22Rv1 (cell line): ENCODE measurements around the gene MEF2C.

ENCODE experiments used
- H3K27ac ChIP-seq: fragments of 450-650 bp; 2 replicates; pipeline ENCODE4 v1.5.1; 2017
- ZFX ChIP-seq: fragments of 450-650 bp; IDR thresholded peaks from 2 replicates; pipeline ENCODE4 v1.6.1; 2017; ENCODE audit warnings: antibody characterized with exemption, borderline replicate concordance
- TF ChIP-seq, protein P1 (sequence below): fragments of 450-650 bp; IDR thresholded peaks from 2 replicates; pipeline ENCODE4 v1.5.1; 2017; ENCODE audit warnings: mild to moderate bottlenecking

The MEF2C gene

GRCh38 chr5:88674356-88675167 lies 208.4 kb downstream of the MEF2C start:
- TF ChIP-seq, protein P1, sequence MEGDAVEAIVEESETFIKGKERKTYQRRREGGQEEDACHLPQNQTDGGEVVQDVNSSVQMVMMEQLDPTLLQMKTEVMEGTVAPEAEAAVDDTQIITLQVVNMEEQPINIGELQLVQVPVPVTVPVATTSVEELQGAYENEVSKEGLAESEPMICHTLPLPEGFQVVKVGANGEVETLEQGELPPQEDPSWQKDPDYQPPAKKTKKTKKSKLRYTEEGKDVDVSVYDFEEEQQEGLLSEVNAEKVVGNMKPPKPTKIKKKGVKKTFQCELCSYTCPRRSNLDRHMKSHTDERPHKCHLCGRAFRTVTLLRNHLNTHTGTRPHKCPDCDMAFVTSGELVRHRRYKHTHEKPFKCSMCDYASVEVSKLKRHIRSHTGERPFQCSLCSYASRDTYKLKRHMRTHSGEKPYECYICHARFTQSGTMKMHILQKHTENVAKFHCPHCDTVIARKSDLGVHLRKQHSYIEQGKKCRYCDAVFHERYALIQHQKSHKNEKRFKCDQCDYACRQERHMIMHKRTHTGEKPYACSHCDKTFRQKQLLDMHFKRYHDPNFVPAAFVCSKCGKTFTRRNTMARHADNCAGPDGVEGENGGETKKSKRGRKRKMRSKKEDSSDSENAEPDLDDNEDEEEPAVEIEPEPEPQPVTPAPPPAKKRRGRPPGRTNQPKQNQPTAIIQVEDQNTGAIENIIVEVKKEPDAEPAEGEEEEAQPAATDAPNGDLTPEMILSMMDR, result no peak
- no peak for TF ChIP-seq ZFX
- peak overlapping the region; percentile 77 for H3K27ac ChIP-seq

GRCh38 chr5:88673253-88674105 lies 209.5 kb downstream of the MEF2C start:
- no peak overlapping the region for H3K27ac ChIP-seq
- TF ChIP-seq, protein P1, result no peak
- no peak for TF ChIP-seq ZFX

GRCh38 chr5:88672644-88673252 lies 210.2 kb downstream of the MEF2C start:
- H3K27ac ChIP-seq, result no peak overlapping the region
- no peak for TF ChIP-seq ZFX

DNA sequence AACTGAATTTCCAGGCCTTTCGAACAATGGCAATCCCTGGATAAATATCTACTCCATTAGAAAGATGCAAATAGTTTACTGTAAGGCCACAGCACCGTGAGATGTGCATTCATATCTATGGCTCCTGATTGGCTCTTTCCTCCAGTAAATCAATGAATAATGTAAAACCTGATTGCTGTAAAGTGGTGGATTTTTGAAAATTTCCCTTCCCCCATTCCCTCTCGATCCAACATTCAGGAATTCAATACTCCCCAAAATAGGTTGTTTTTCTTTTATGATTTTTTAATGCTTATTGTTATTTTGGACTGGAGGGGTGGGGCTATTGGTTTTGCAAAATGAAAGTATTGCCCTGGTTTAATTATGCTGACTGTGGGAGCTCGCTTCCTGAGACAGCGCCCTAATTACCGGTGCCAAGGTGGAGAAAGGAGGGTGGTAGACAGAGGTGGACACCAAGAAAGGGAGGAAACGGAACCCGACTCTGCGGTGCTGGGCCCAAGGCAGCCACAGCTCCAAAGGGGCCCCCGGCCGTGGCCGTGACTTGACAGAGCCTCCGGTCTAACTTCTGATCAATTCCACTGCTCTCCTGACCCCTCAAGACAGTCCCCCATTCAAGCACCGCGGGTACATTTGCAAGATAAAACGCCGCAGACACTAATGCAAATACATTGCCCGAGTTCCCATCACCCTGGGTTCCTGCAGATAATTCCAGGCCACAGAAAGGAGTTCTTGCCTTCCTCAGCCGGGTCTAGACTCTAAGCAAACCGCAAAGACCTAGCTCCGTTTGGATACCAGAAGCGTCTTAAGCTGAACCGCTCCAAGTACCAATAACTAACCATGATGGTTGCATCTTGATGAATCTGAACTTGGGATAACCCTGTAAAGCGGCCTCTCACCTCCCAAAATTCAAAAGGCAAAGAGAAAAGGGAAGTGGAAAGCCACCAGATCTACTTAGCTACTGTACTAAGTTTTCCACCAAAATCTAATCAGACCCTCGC lies 211.2 kb downstream of the MEF2C start:
- no peak overlapping the region for H3K27ac ChIP-seq
- TF ChIP-seq, protein P1, result no peak
- no peak for TF ChIP-seq ZFX

GRCh38 chr5:88671106-88671504 lies 211.9 kb downstream of the MEF2C start:
- no peak overlapping the region for H3K27ac ChIP-seq
- TF ChIP-seq, protein P1, result no peak
- no peak for TF ChIP-seq ZFX

DNA sequence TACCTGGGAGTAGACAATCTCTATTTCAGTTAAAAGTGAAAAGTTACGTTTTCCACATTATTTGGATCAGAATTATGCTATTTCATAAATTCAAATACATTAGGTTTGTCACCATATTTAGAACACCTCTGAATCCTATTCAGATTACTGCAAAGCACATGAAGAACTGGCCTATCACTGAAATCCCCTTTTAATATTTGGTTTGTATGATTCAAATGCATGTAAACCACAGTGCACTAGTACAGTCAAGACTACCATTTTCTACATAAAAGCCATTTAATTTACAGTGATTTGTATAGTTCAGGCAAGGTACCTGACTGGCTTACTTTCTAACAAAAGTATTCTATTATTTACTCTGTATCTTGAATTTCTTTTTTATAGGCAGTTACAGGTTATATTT lies 212.5 kb downstream of the MEF2C start:
- TF ChIP-seq, protein P1, result no peak
- TF ChIP-seq ZFX, result no peak
- H3K27ac ChIP-seq, result no peak overlapping the region
